HG03159 (cell line): ENCODE data around the gene WEE2.

Source experiments
- ATAC-seq: cut with Tn5 transposase; IDR thresholded peaks from one replicate; pipeline ENCODE4 v1.9.1; 2021; ENCODE audit warnings: mild to moderate bottlenecking, moderate library complexity; ENCODE audit not compliant: unreplicated experiment

Gene WEE2

GRCh38 chr7:141708351-141708750 is at the start of gene WEE2:
Gene WEE2 (plus strand): TSS chr7:141708353. CDS start chr7:141708759, 406 bp downstream.
- ATAC-seq, result no peak

DNA sequence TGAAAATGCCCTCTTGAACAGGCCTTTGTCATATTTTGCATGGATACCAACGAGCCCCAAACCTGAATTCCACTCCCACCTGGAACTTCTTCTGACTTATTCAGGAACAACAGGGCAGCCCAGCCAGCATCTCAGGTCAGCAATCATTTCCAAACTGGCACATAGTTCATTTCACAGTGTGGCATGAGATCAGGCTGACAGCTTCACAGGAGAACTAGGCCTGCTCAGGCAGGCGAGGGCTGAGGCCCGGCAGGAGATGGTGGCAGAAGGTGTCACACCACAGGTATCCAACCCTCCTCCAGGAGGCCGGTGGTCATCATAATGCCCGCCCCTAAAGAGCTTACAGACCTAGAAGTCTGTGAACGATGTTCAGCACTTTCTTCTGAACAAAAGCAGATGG is 48.7 kb upstream of the WEE2 start:
- ATAC-seq, result no peak

DNA sequence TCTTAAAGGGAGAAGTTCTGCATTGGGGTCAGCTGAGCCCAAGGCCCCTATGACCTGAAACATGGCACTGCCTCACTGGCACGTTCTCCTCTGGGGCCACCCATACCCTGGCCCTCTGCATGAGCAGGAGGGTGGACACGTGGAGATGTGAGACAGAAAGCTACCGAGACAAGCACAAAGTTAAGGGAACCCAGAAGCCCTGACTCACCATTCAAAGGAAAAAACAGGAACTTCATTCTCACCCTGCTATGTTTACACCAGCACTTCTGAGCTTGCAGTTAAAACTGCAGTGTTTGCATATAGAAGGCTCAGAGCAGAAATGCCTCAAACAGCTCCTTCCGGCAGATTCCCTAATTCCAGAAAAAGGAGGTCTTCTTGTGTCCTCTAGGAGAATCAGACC is 47.9 kb upstream of the WEE2 start:
- ATAC-seq, result no peak

DNA sequence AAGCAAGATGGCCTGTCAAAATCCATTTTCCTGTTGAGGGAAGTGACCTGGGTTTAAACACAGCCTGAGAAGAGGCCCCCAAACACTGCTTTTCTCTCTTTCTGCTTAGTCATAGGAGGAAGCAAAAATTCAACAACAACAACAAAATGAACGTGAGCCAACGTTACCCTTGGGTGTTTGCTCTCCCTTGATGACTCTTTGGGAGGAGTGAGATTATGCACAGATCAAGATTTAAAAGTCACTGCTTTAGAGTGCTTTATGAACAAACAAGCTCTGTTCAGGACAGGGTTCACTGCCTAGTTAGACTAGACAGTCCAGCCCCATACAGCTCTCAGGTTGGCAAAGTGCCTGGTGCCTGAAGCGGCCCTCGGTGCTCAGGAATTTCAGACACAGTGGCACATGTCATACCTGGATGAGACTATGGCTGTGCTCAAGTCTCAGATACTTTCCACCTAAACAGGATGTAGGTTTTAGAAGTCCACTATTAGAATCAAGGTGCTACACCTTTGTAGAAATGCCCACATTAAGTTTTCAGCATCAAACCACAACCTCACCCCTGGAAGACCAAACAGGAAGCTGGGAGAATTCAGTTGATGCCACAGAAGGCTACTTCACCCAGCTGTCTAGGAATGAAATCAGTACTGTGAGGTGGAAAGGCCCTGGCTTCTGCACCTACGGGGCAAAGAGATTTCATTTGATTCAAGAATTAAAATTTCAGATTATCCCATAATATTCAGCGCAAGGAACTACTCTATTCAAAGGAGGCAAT is 44.9 kb upstream of the WEE2 start:
- ATAC-seq, result no peak

DNA sequence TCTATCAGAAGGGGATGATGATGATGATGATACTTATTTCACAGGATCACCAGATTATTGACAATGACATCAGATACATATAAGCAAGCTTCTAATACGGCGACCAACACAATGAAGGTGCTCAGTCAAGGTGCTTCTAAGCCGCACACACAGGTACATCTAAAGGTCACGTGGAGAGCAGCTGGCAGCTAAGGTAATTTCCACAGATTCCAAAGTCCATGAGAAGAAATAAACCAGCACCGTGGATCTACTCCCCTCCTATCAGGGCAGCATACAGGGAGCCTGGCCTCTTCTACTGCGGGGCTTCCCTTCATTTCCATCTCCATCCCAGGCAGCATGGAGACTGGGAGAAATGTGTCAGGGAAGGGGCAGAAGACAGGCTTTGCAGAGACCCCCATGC is 43.7 kb upstream of the WEE2 start:
- ATAC-seq, result no peak

DNA sequence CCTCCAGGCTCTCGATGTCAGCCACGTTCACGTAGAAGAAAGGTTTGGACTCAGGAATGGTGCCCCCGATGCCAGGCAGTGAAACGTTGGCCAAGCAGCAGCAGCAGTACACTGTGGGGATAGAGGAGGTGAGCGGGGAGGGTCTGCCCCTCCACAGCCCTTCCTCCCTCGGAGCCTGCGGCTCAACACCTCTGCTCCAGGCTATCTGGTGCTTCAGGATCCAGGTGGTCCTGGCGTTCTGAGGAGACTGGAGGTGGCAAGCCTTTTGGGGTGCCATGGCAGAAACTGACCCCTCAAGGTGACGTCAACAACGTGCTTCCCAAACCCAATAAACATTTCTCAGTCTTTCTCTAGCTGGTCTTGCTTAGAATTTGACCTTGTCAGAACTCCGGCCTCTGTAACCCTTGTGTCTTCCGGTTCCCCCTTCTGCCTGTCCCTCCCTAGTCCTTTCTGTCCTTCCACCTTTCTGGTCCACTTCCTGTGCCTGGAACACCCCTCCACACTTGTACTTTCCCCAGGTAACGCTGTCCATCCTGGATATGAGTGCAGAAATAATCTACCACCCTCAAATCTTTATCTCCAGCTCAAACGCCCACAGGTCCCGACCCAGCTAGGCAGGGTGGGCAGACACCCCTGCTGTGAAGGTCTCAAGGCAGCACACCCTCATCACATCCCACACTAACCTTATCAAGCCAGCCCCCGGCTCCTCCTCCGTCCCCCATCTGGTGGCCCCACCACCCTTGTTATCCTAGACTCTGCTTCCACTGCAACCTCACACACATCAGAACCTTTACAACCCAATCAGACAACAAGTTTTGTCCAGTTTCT is 42.7 kb upstream of the WEE2 start:
- no peak for ATAC-seq

- ATAC-seq, result no peak
These were observed 42.1 kb upstream of the WEE2 start for GRCh38 chr7:141666071-141666470.

DNA sequence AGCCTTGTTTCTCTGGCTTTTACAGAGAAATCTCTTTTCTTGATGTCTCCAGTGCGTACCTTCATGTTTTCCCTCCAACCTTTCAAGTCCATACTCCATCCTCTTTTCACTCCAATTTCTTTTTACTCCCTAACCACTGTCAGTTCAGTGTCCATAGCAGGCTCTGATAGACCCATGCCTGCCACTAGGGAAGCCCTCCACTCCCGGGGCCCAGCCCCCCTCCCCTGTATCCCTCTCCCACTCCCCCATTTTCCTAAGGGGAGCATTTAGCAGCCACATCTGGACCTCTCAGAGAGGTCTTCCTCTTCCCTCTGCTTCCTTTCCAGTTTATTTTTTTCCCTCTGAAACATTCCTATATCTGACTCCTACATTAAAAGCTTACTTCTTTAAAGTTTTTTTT is 39.3 kb upstream of the WEE2 start:
- ATAC-seq, result no peak

DNA sequence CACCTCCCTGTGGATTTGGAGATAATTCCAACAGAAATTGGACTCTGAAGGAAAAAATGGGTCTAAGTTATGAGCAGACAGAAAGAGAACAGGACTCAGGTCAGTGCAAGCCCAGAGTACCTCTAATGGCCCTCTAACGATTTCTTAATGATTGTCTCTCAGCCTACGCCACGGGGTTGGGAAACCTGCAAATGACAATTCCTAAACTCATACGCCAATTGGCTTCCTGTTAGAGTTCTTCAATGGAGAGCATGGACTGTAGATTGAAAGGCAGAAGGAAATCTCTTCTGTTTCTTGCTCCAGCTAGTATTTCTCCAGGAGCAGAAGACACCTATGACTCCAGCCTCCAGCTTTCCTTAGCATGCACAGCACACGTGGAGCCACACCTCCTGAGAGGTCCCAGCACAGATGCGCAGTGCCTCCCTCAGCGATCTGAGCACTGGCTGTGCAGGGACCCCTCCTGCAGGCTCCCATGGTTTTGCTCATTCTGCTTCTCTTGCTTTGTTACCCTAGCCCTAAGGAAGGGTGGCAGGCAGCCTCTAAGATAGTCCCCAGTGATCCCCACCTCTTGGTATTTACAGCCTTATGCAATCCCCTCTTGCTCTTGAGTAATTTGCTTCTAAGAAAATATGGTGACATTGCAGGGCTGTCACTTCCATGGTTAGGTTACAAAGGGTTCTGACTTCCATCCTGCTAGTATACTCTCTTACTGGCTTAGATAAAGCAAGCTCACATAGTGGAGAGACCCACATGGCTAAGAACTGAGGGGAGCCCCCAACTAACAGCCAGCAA is 36.3 kb upstream of the WEE2 start:
- ATAC-seq, result no peak

DNA sequence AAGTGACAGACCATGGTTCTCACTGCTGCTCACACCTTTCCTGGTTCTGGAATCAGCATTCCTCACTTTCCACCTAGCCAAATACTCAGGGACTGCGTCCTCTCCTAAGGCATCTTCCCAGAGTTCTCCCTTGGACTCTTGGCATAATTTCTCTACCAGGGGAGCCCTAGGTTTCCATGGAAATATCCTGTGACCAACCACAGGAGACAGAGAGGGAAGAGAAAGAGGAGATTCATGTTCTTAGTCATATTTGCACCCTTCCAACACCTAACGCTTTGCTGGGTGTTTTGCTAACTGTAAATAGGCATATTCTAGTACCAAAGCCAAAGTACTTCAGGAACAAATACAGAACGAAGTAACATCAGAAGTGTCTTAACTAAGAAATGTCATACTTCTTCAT is 34.8 kb upstream of the WEE2 start:
- ATAC-seq, result no peak

GRCh38 chr7:141674171-141674671 is 33.9 kb upstream of the WEE2 start:
- ATAC-seq, result no peak

DNA sequence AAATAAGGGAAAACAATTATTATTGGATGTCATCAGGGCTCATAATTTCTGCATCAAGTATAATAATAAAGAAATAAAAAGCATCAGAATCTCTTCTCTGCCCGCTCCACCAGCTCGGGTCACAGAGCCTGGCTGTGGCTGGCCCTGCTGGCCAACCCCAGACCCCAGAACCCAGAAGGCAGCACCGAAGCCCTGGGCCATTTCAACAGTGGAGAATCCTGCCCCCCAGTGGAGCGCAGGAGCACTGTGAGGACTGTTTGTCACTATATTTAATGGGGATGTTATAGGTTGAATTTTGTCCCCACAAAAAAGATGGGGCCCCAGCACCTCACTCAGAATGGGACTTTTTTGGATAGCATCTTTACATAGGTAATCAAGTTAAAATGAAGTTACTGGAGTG is 33.5 kb upstream of the WEE2 start:
- no peak for ATAC-seq

- no peak for ATAC-seq
These were observed 32.5 kb upstream of the WEE2 start for GRCh38 chr7:141675436-141676215.

DNA sequence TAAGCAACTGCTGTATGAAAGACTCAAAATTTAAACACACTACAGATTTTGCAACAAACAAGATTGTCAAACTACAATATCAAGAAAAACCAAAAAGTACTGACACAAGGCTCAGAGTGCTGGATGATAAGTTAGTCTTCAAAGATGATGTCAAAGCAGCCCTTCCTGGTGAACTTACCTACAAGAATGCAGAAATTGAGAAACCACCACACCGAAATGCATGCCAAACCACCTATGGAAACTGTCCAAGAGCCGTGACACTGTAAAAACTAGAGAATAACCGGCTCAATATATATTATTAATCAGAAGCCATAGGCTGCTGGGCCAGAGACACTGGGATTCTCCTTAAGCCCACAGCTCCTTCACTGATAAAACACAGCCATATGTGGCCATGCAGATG is 31.5 kb upstream of the WEE2 start:
- no peak for ATAC-seq

DNA sequence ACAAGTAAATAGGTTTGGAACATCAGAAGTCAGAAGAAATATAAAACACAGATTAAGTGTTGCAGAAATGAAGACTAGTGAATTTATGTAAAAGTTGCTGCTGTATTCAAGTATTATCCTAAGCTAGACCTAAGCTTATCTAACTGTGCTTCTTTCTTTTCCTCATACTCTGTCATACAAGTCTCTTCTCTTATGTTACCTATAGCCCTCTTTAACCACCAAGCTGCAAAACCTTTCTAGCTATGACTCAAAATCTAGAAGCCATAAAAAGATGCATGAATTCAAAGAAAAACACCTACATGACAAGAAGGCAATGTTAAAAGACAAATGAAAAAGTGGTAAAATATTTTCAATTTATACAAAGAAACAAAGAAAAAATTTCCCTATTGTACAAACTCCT is 29.1 kb upstream of the WEE2 start:
- ATAC-seq, result peak; percentile 64

DNA sequence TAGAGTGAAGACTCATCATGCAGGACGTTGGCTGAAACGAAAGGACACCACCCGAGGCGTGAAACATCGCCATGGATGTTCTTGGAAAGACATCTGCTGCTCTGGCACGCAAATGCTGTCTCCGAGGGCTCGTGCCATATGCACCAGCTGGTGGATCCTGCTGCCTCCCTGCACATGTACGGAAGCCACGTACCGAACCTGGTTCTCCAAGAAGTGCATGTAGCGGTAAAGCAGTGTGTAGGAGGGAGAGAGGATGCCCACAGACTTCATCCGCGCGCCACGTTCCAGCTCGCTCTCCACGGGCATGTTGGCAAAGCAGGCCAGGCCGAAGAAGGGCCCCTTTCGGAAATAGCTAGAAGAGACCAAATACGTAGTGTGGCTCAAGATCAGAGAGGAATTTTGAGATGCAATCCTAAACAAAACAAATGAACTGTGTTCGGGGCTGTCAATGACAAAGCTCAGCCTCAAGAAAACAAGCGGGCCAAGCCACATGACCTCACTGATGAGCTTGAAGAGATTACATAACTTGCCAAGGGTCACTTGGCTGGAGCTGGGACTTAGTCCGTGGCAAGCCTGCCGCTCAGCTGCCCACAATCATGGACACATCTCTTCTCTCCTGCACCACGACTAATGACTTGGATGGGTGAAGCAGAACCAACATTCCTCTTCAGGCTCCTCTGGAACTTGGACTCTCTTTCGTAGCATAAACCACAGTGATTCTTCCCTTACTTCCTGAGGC is 22.7 kb upstream of the WEE2 start:
- no peak for ATAC-seq

DNA sequence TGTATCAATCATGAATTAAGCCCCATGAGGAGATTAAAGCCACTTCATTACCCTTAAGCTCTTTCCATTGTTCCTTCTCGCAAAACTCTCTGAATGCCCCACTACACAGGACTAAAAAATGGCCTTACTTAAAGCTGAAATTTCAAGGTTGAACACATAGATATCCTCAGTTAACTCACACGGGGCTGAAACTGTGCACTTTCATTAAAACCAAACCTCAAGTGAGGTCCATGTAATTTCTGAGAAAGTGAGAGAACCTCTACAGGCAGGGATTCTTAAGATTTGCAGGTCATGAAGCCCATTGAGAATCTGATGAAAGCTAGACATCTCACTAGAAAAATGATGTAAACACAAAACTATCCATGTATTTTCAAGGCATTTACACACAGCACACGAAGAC is 22.1 kb upstream of the WEE2 start:
- no peak for ATAC-seq

- no peak for ATAC-seq
These were observed 21.5 kb upstream of the WEE2 start for GRCh38 chr7:141686670-141687069.

GRCh38 chr7:141688043-141688442 is 20.1 kb upstream of the WEE2 start:
- no peak for ATAC-seq
